UCSD-AML1 (cell line): ENCODE data around the gene MTX2.

Source experiments
- DNase-seq: peaks from one replicate; lab custom pipeline; 2025; ENCODE audit not compliant: unreplicated experiment; lab: John Stamatoyannopoulos, UW

The MTX2 gene

GRCh38 chr2:176269319-176270099 is at the start of gene MTX2:
Gene MTX2, plus strand, starts transcription at chr2:176269442. Its CDS starts 188 bp downstream, at chr2:176269630.
- peak; percentile 87 for DNase-seq

- DNase-seq, result no peak
These were observed 41.4 kb upstream of the MTX2 start for GRCh38 chr2:176227874-176228273.

GRCh38 chr2:176234156-176234555 is 35.1 kb upstream of the MTX2 start:
- no peak for DNase-seq

GRCh38 chr2:176234940-176235339 is 34.3 kb upstream of the MTX2 start:
- DNase-seq, result no peak

GRCh38 chr2:176237456-176237855 is 31.8 kb upstream of the MTX2 start:
- DNase-seq, result no peak

- no peak for DNase-seq
These were observed 30.2 kb upstream of the MTX2 start for GRCh38 chr2:176239031-176239430.

- DNase-seq, result no peak
These were observed 28.9 kb upstream of the MTX2 start for GRCh38 chr2:176240301-176240700.

GRCh38 chr2:176242276-176242675 is 27.0 kb upstream of the MTX2 start:
- no peak for DNase-seq

GRCh38 chr2:176246331-176246730 is 22.9 kb upstream of the MTX2 start:
- DNase-seq, result no peak

GRCh38 chr2:176247859-176248258 is 21.4 kb upstream of the MTX2 start:
- DNase-seq, result no peak

GRCh38 chr2:176251928-176252327 is 17.3 kb upstream of the MTX2 start:
- DNase-seq, result no peak

GRCh38 chr2:176260689-176261088 is 8.6 kb upstream of the MTX2 start:
- DNase-seq, result no peak

- no peak for DNase-seq
These were observed 8.1 kb upstream of the MTX2 start for GRCh38 chr2:176261136-176261535.

GRCh38 chr2:176268976-176269318 is 295 bp upstream of the MTX2 start:
- DNase-seq, result no peak

- no peak for DNase-seq
These were observed 983 bp downstream of the MTX2 start for GRCh38 chr2:176270100-176270750.

- no peak for DNase-seq
These were observed 3.7 kb downstream of the MTX2 start for GRCh38 chr2:176272870-176273459.

- DNase-seq, result no peak
These were observed 9.7 kb downstream of the MTX2 start for GRCh38 chr2:176278927-176279326.

- no peak for DNase-seq
These were observed 10.9 kb downstream of the MTX2 start for GRCh38 chr2:176280156-176280555.

- DNase-seq, result no peak
These were observed 11.8 kb downstream of the MTX2 start for GRCh38 chr2:176280867-176281658.

- DNase-seq, result no peak
These were observed 14.2 kb downstream of the MTX2 start for GRCh38 chr2:176283291-176284068.
